Erythroblast (primary cell): Measurements from ENCODE around the gene FREM1.

Experiments used
- GATA1 ChIP-seq: IDR thresholded peaks from 2 replicates; pipeline ENCODE4 v1.6.1; 2011; ENCODE audit warnings: low read depth, mild to moderate bottlenecking, control low read depth, low read length, moderate library complexity
- POLR2A ChIP-seq: IDR thresholded peaks from 2 replicates; pipeline ENCODE4 v1.6.1; 2011; ENCODE audit warnings: mild to moderate bottlenecking, low read length

GRCh38 chr9:14908295-14909180 is 1.7 kb downstream of the FREM1 start:
- TF ChIP-seq POLR2A (no peak), GATA1 (no peak)
